Prostate gland (tissue), 2 donors: Measurements from ENCODE around the gene UBE2J2. TPM values are rescaled to one million over a fixed set of nuclear protein-coding genes. Genes with fewer than 3 reads are reported as not detected.

Experiments used
- DNase-seq: peaks from one replicate; pipeline ENCODE4 v3.0.0-alpha.2; 2019; ENCODE audit warnings: low spot score
- H3K27ac ChIP-seq, 2 donors: fragments of 200-600 bp; sonication (generic); 2 replicates each; pipeline ENCODE4 v1.5.1; 2017 to 2019
- H3K27me3 ChIP-seq: fragments of 200-600 bp; sonication (generic); replicated peaks from 2 replicates; pipeline ENCODE4 v1.5.1; 2019; ENCODE audit not compliant: insufficient read depth
- H3K36me3 ChIP-seq, 2 donors: fragments of 200-600 bp; sonication (generic); 1 replicate in 1 of 2; 2 replicates in 1 of 2; pipeline versions ENCODE4 v1.5.1 to v1.8.1; 2017 to 2019
- H3K4me1 ChIP-seq: fragments of 200-600 bp; sonication (generic); replicated peaks from 2 replicates; pipeline ENCODE4 v1.5.1; 2019
- H3K4me3 ChIP-seq, 2 donors: fragments of 200-600 bp; sonication (generic); 2 replicates each; pipeline ENCODE4 v1.5.1; 2017 to 2019
- H3K9me3 ChIP-seq: fragments of 200-600 bp; sonication (generic); 2 replicates; pipeline ENCODE4 v1.5.1; 2017
- POLR2A ChIP-seq: fragments of 450-650 bp; IDR thresholded peaks from one replicate; pipeline ENCODE4 v1.6.1; 2016; ENCODE audit warnings: antibody characterized with exemption, mild to moderate bottlenecking
- POLR2AphosphoS5 ChIP-seq: sonication (generic); formaldehyde crosslinking; IDR thresholded peaks from one replicate; pipeline ENCODE4 v1.6.1; 2017; ENCODE audit warnings: antibody characterized with exemption
- WGBS: methylation state at CpG from one replicate; pipeline ENCODE4 v1.1.5; 2018; 5-methylcytosine and 5-hydroxymethylcytosine counted together
- intact Hi-C: fragments of 100-400 bp; cut with DNase I; formaldehyde crosslinking; loops from one replicate; pipeline ENCODE4 v1.14.2; 2022
- total RNA-seq, 2 donors: library from RNA; depleted of rRNA; stranded (reverse); fragments of >200 nt; gene quantifications; one replicate each; pipeline ENCODE4 v1.1.0, GENCODE V29; 2016
- TF ChIP-seq, protein P1 (sequence below), 4 experiments: fragments of 200-600 bp in 2 of 4; fragments of 450-650 bp in 2 of 4; sonication (generic) in 2 of 4; IDR thresholded peaks; 1 replicate in 3 of 4; 2 replicates in 1 of 4; pipeline ENCODE4 v1.5.1; 2016 to 2019; ENCODE audit warnings: antibody characterized with exemption in 4 of 4, mild to moderate bottlenecking in 2 of 4, moderate library complexity in 2 of 4

UBE2J2 gene
- total RNA-seq, 2 donors from 2014 or later = 56.0 to 79.4 TPM

DNA sequence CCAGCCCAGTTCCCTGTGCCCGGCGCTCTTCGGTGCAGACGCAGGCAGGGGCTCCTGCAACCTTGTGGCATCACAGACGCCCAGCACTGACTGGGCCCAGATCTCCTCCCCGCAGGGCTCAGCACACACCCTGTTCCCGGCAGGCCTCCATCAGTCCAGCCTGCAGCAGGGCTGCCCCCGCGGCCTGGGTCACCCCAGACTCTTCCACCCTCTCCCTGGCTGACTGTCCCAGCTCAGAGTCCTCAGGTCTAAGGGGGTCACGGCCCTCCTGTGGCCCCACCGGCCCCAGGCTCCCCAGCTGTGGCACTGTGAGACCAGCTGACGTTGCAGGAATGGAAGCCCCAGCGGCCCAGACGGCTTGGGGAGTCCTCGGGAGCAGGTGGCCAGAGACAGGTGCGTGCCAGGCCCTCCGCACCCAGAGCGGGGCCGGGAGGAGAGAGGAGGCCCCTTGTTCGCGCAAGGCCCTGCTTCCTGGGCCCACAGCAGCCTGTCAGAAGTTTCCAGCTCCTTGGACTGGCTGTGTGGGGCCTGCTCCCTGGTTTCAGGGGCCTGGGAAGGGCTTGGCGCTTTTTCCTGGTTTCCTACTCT lies 37.4 kb downstream of the UBE2J2 start:
- intact Hi-C loops = no loop called here
- no peak overlapping the region for H3K4me3 ChIP-seq
- no peaks in the 10 kb centered on the region for H3K27me3 ChIP-seq
- no peak overlapping the region for H3K27ac ChIP-seq
- no peaks in the 10 kb centered on the region for H3K4me1 ChIP-seq
- no peak for TF ChIP-seq POLR2A
- TF ChIP-seq, protein P1, sequence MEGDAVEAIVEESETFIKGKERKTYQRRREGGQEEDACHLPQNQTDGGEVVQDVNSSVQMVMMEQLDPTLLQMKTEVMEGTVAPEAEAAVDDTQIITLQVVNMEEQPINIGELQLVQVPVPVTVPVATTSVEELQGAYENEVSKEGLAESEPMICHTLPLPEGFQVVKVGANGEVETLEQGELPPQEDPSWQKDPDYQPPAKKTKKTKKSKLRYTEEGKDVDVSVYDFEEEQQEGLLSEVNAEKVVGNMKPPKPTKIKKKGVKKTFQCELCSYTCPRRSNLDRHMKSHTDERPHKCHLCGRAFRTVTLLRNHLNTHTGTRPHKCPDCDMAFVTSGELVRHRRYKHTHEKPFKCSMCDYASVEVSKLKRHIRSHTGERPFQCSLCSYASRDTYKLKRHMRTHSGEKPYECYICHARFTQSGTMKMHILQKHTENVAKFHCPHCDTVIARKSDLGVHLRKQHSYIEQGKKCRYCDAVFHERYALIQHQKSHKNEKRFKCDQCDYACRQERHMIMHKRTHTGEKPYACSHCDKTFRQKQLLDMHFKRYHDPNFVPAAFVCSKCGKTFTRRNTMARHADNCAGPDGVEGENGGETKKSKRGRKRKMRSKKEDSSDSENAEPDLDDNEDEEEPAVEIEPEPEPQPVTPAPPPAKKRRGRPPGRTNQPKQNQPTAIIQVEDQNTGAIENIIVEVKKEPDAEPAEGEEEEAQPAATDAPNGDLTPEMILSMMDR (IDR thresholded peaks at IDR 0.05) = no peak
- TF ChIP-seq POLR2AphosphoS5 = no peak
- WGBS = 86% methylated on average over 18 of the region's 22 CpGs
- no peak for DNase-seq
- no peaks in the 10 kb centered on the region for H3K9me3 ChIP-seq
- H3K36me3 ChIP-seq = no peaks in the 10 kb centered on the region

DNA sequence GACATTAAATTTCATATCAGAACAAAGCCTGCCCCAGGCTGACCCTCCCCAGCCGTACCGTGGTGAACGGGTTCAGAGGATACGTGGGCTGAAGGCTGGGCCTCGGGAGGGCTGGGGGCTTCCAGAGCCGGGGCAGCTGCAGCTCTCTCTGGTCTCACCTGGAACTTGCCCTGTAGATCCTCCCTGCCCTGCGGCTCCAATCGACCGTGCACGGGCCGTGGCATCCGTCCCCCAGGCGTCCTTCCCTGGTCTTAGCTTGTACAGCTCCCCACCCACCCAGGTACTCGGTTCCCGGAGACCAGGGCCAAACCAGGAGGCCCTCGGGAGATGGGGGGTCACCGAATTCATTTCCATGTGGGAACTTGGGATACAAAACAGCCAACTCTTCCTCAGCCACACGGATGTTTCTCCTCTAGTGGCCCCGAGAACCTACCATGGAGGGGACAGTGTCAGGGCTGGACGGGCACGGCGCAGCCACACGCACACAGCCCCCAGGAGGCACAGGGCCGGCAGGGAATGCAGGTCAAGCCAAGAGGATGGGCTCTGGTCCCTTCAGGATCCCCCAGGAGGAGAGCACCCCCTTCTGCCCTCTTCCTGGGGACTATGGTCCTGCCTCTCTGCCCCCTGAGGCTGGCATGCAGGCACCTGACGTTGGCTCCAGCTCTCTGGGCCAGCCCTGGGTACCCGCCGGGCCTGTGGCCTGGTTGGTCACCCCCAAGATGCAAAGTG lies 38.5 kb downstream of the UBE2J2 start:
- TF ChIP-seq POLR2AphosphoS5 (no peak), POLR2A (no peak)
- TF ChIP-seq, protein P1 (IDR thresholded peaks at IDR 0.05) = no peak
- no peak for DNase-seq
- Histone ChIP-seq H3K36me3 (no peaks in the 10 kb centered on the region), H3K9me3 (no peaks in the 10 kb centered on the region), H3K27me3 (no peaks in the 10 kb centered on the region), H3K4me3 (no peak overlapping the region), H3K27ac (no peak overlapping the region), H3K4me1 (peaks cover 6% of the 10 kb centered on the region)
- 85% methylated on average over 27 of the region's 27 CpGs for WGBS
- intact Hi-C loops = no loop called here

DNA sequence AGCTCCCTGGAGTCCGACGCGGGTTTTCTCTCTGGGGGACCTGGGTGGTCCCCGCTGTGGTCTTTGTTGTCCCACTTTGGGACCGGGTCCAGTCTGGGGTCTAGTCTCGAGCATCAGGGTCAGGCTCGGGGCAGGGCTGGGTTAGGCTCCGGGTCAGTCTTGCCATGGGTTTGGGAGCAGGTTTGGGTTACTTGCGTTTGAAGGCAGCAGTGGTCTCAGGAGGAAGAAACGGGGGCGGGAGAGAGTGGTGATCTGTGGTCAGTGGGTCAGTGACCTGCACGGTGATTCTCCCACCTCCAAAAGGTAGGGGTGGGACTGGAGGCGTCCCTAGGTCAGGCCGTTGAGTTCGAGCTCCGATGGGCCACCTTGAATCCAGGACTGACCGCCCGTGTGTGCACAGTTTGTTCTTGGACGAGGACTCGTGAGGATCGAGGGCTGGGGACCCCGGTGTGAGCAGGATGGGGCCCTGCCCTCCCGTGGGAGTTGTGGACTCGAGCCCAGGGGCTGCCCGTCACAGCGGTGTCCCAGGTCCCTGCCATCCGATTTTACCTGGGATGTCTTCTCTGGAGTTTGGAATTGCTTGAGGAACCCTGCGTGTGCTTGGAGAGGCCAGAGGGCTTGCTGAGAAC lies 39.4 kb downstream of the UBE2J2 start:
- 93% methylated on average over 28 of the region's 28 CpGs for whole genome bisulfite sequencing
- TF ChIP-seq, protein P1 (IDR thresholded peaks at IDR 0.05) = no peak
- no peak for TF ChIP-seq POLR2AphosphoS5
- TF ChIP-seq POLR2A = no peak

DNA sequence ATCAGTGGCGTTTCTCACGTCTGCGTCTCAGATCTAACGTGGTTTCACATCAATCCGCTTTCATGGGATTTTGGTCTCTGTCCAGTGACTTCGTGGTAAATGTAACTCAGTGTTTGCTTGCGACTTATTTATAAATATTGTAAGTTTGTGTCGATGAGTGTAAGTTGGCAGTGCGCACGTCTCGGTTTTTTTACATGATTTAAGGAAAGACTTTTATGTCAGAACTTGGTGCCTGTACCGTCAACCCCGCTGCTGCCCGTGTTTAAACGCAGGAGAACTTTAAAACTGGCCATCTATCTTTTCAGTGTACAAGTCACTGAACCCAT lies 40.1 kb downstream of the UBE2J2 start:
- Histone ChIP-seq H3K27me3 (no peaks in the 10 kb centered on the region), H3K27ac (no peak overlapping the region), H3K36me3 (peaks cover 0 to 2% of the 10 kb centered on the region in 2 donors), H3K9me3 (no peaks in the 10 kb centered on the region), H3K4me3 (no peak overlapping the region), H3K4me1 (peaks cover 15% of the 10 kb centered on the region)
- TF ChIP-seq POLR2AphosphoS5 (no peak), POLR2A (no peak)
- TF ChIP-seq, protein P1 (IDR thresholded peaks at IDR 0.05) = no peak
- DNase-seq = no peak
- 89% methylated on average over 15 of the region's 15 CpGs for WGBS
- intact Hi-C loops = no loop called here

More for the DNA sequence above, 39.4 kb downstream of the UBE2J2 start:
- no peak overlapping the region for H3K4me3 ChIP-seq
- H3K9me3 ChIP-seq = no peaks in the 10 kb centered on the region
- no peaks in the 10 kb centered on the region for H3K36me3 ChIP-seq
- no peak for DNase-seq
- peaks cover 15% of the 10 kb centered on the region for H3K4me1 ChIP-seq
- no peak overlapping the region for H3K27ac ChIP-seq
- intact Hi-C loops = no loop called here
- no peaks in the 10 kb centered on the region for H3K27me3 ChIP-seq
